Activated effector memory CD4-positive, alpha-beta T cell treated with anti-CD3 and anti-CD28 coated beads, Interleukin-2, amount 50 U/mL, for 16 hours (primary cell): Measurements from ENCODE around the gene FAM149B1.
"Not testable (repeated sequence)": the region's sequence is repeated elsewhere in the genome, so short reads cannot be mapped to it uniquely, and the experiment has no call there.

Source experiments
- DNase-seq: peaks from one replicate; pipeline ENCODE4 v3.0.0-alpha.2; 2020

The FAM149B1 gene

GRCh38 chr10:73238990-73239566 lies 71.2 kb downstream of the FAM149B1 start:
- DNase-seq, result no peak

GRCh38 chr10:73239908-73240307 lies 72.0 kb downstream of the FAM149B1 start:
- DNase-seq, result no peak

GRCh38 chr10:73244866-73245477 lies 77.1 kb downstream of the FAM149B1 start:
- no peak for DNase-seq

- no peak for DNase-seq
Observed at GRCh38 chr10:73246322-73246645, 78.4 kb downstream of the FAM149B1 start.

- peak; percentile 99 for DNase-seq
Observed at GRCh38 chr10:73246646-73247508, 79.0 kb downstream of the FAM149B1 start, which contains the start of gene DNAJC9. DNAJC9 (minus strand) TSS chr10:73247255; CDS start chr10:73247189, 66 bp downstream.

- DNase-seq, result no peak
Observed at GRCh38 chr10:73247509-73248258, 79.8 kb downstream of the FAM149B1 start.

- no peak for DNase-seq
Observed at GRCh38 chr10:73248259-73248724, 80.4 kb downstream of the FAM149B1 start.

GRCh38 chr10:73251683-73252444 lies 83.9 kb downstream of the FAM149B1 start:
- DNase-seq, result peak; percentile 63

GRCh38 chr10:73252445-73253224 lies 84.7 kb downstream of the FAM149B1 start, which contains the start of gene MRPS16:
MRPS16 (minus strand) TSS chr10:73252644; CDS start chr10:73252482, 162 bp downstream.
- DNase-seq, result peak; percentile 97

GRCh38 chr10:73253225-73253555 lies 85.3 kb downstream of the FAM149B1 start:
- DNase-seq, result no peak

- DNase-seq, result not testable (repeated sequence)
Observed at GRCh38 chr10:73258612-73259011, 90.7 kb downstream of the FAM149B1 start.

GRCh38 chr10:73261362-73261995 lies 93.6 kb downstream of the FAM149B1 start:
- DNase-seq, result no peak

GRCh38 chr10:73262105-73262730 lies 94.3 kb downstream of the FAM149B1 start:
- no peak for DNase-seq

- no peak for DNase-seq
Observed at GRCh38 chr10:73262880-73263555, 95.1 kb downstream of the FAM149B1 start.

GRCh38 chr10:73263693-73264347 lies 95.9 kb downstream of the FAM149B1 start:
- DNase-seq, result no peak

GRCh38 chr10:73264423-73264822 lies 96.5 kb downstream of the FAM149B1 start:
- DNase-seq, result no peak

- no peak for DNase-seq
Observed at GRCh38 chr10:73281097-73281496, 113.2 kb downstream of the FAM149B1 start.

GRCh38 chr10:73287441-73287840 lies 119.5 kb downstream of the FAM149B1 start:
- no peak for DNase-seq

GRCh38 chr10:73289958-73290357 lies 122.0 kb downstream of the FAM149B1 start:
- DNase-seq, result no peak
